ENCODE data around the gene ZNF771.
"Not testable (repeated sequence)": the region's sequence is repeated elsewhere in the genome, so short reads cannot be mapped to it uniquely, and the experiment has no call there.

Gene ZNF771

GRCh38 chr16:30438835-30439234 lies 31.4 kb downstream of the ZNF771 start:
- no peak for DNase-seq

- no peak for DNase-seq
These were observed 32.4 kb downstream of the ZNF771 start for GRCh38 chr16:30439720-30440348.

GRCh38 chr16:30443631-30444030 lies 36.2 kb downstream of the ZNF771 start:
- DNase-seq = no peak

DNA sequence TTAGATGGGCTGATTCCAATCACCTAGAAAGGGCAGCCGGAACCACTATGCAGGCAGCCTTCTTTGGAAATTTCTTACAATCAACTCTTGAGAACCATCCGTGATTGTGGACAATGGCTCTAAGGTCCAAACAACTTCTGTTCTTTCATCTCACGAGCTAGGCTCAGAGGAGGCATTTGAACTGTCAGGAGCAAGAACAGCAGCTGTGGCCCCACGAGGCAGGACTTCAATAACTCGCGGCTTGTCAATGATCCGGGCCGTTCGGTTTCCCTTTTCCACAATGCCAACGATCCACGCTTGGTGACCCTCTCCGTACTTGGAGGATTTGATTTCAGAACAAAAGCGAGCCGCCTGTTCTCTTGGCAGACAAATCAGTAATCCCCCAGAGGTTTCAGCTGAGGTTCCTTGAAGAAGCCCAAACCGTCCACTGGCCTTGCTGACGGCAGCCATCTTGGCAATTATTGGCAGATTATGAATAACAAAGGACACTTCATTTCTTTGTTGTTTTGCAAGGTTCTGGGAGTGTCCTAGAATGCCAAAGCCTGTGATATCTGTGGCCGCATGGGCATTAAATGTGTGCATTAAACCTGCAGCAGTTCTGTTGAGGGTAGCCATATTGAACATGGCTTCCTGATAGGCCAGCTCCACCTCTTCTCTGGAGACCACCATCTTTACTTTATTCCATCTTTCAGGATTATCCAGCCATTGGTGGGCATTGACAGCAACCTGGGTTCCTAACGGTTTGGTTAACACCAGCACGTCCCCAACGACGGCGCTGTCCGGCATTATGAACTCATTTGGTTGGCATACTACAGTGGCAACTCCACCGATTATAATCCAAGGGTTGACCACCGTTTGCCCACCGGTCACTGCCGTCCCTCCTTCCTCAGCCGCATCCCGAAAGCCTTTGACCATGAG lies 37.1 kb downstream of the ZNF771 start:
- DNase-seq = no peak

- DNase-seq = no peak
These were observed 37.7 kb downstream of the ZNF771 start for GRCh38 chr16:30445149-30445407.

DNA sequence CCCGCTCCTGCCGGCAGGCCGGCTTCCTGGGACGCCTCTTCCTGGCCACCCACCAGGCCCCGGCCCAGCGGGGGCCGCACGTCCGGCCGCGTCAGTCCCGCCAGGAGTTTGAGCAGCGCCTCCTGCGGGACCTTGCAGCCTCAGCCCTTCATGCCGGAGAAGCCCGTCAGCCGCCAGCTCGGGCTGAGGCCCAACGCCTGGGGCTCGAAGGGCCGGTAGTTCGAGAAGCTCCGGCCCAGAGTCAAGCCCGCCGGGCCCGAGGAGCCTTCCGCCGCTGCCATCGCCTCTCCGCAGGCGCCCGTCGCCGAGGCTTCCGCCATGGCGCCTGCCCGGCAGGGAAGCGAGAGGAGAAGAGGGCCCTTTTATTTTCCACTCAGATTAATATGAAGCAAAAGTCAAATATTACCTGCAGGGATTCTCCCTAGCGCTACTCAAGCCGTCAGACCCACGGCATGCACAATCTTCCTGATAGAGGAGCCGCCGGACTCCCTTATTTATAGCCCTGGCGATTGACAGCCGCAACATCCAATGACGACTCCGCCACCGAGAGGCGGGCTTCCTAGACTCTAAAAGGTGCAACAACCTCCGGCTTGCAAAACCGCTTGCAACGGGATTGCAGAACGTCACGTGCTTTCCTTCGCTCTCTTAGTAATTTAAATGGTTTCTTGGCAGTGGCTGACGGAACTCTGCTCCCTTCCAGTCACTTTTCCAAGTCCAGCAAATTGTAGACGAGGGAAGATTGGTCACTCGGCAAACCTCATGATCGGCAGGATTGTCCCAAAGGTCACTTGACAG lies 38.2 kb downstream of the ZNF771 start, which contains the start of gene SEPHS2:
Gene SEPHS2 (minus strand): TSS at position 467 of the 795 bp plus-strand sequence. CDS start 147 bp downstream, at position 320.
- peak; percentile 91 for DNase-seq

- DNase-seq = no peak
These were observed 38.8 kb downstream of the ZNF771 start for GRCh38 chr16:30446203-30446595.

- DNase-seq = no peak
These were observed 40.3 kb downstream of the ZNF771 start for GRCh38 chr16:30447512-30448226.

GRCh38 chr16:30449116-30449435 lies 41.7 kb downstream of the ZNF771 start:
- DNase-seq = no peak

DNA sequence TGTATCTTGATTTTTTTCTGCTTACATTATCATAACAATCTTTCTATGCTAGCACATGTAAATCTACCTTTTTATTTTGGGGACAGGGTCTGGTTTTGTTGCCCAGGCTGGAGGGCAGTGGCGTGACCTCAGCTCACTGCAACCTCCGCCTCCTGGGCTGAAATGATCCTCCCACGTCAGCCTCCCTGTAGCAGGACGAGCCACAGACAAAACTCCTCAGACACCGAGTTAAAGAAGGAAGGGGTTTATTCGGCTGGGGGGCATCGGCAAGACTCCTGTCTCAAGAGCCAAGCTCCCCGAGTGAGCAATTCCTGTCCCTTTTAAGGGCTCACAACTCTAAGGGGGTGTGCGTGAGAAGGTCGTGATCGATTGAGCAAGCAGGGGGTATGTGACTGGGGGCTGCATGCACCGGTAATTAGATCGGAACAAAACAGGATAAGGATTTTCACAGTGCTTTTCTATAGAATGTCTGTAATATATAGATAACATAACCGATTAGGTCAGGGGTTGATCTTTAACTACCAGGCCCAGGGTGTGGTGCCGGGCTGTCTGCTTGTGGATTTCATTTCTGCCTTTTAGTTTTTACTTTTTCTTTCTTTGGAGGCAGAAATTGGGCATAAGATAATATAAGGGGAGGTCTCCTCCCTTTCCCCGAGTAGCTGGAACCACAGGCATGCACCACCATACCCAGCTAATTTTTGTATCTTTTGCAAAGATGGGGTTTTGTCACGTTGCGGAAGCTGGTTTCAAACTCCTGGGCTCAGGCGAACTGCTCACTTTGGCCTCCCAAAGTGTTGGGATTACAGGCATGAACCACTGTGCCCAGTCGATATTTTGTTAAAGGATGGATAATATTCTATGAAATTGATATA lies 45.5 kb downstream of the ZNF771 start:
- DNase-seq = not testable (repeated sequence)

- DNase-seq = no peak
These were observed 48.9 kb downstream of the ZNF771 start for GRCh38 chr16:30456302-30456701.

GRCh38 chr16:30457256-30457655 lies 49.9 kb downstream of the ZNF771 start:
- DNase-seq = no peak

- no peak for DNase-seq
These were observed 50.5 kb downstream of the ZNF771 start for GRCh38 chr16:30457743-30458560.

GRCh38 chr16:30458561-30459394 lies 51.4 kb downstream of the ZNF771 start:
- no peak for DNase-seq

DNA sequence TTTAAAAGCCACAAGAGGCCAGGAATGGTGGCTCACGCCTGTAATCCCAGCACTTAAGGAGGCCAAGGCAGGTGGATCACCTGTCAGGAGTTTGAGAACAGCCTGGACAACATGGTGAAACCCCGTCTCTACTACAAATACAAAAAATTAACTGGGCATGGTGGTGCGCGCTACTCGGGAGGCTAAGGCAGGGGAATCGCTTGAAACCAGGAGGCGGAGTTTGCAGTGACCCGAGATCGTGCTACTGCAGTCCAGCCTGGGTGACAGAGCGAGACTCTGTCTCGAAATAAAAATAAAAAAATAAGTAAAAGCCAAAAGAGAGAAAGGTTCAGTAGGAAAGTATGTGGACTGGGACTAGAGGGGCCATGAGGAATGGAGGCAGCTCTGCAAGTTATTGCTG lies 52.0 kb downstream of the ZNF771 start:
- DNase-seq = no peak

- DNase-seq = not testable (repeated sequence)
These were observed 54.0 kb downstream of the ZNF771 start for GRCh38 chr16:30461426-30461825.

- DNase-seq = no peak
These were observed 56.7 kb downstream of the ZNF771 start for GRCh38 chr16:30464078-30464477.

All from NCI-H1105 (cell line).